ENCODE results near the gene SMAD5.

SMAD5 gene

DNA sequence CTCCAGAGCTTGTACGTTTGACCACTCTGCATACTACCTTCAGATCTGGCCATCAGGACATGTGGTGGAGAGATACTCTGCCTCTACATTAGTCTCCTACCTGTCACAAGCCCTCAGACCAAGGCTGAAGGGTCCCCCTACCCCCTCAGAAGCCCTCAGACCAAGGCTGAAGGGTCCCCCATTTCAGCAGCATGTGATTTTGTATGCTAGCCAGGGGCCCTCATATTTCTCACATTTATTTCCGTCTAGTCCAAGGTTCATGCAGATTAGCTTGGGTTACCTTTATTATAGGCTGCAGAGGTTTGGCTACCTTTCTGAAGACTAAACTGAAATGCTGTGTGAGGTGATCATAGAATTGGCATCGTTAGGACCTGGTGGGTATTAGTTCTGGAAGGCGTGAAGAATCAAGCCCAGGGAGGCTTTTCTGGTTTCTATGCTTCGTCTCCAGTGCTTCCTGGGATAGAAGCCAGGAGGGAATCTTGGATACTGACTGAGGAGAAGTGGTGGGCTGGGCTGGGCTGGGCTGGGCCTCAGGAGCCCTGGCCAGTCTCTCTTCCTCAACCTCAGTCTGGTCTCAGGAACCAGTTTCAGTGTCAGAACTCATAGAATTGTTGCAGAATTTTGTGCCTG is 57.6 kb downstream of the SMAD5 start:
- FAIRE-seq, result no peak
- TF ChIP-seq POLR2A (IDR thresholded peaks at IDR 0.05; ENCODE audit: low read depth, low read length), result no peak
- no peak for DNase-seq (ENCODE audit: insufficient read length, low spot score)

DNA sequence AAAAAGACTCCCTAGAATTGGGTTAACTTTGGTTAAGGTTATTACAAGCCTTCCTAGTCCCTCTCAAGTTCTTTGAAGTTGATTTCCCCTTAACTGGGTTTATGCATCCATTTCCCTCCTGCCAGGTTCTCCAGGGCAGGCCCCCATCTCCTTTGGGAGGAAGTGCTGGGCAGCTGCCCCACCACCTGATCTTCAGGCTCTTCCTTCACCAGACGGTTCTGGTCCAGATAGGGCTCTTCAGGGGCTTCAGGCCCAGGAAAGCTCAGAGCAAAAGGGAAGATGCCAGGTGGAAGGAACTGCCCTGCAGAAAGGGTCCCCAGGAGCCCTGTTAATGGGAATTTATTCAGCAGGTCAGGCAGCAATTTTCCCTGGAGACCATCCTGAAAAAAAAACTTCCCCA is 58.3 kb downstream of the SMAD5 start:
- TF ChIP-seq POLR2A (IDR thresholded peaks at IDR 0.05; ENCODE audit: low read depth, low read length), result no peak
- DNase-seq (ENCODE audit: insufficient read length, low spot score) (no peak), FAIRE-seq (no peak)

DNA sequence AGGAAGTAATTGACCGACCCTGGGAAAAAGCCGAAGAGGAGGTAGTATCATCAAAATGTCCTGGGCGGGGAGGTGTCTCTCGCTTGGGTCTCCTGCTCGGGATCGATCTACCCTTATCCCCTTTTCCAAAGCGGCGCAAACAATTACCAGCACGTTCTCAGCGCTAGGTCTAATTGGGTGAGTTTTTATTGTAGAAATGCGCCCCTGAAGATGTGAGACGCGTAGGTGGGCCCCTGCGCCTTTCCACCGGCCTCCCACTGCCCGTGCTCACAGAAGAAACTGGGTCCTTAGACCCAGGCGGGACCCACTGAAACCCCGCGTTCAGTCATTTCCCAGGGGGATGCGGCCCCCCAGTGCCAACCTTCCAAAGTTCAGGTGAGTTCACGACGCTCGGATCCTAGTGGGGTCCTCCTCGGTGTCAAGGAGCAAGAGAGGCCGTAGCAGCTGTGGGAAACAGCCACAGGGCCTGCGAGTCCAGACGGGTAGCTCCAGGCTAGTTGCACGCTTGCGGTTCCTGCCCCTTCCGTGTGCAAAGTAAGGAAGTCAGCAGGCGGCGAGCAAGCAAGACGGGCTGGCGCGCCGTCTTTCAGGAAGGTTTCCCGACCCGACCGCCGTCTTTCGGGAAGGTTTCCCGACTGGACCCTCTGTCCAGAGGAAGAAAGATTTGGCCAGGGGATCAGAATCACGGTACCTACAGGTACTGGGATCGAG is 58.8 kb downstream of the SMAD5 start:
- FAIRE-seq (no peak), DNase-seq (ENCODE audit: insufficient read length, low spot score) (no peak)
- no peak for TF ChIP-seq POLR2A (IDR thresholded peaks at IDR 0.05; ENCODE audit: low read depth, low read length)

DNA sequence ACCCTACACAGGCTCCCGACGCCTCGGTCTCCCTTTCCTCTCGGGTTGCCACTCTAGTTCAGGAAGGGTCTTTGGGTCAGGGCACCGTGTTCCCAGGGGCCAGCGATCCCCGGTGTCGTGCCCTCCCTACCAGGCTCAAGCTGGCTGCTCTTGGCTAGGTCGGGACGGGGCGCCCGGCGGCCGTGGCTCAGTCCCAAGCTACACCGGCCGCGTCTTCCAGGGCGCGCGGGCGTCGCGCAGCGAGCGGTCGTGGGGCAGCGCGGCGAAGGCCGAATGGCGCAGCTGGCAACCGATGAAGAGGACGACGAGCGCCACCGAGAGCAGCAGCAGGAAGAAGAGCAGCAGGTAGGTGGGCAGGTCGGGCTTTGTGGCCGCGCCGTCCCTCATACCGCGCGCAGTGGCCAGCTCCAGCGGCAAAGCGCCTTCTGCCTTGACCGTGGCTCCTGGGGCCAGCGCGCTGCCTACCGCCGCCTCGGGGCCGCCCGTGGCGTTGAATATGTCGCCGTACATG is 59.4 kb downstream of the SMAD5 start:
- FAIRE-seq (no peak), DNase-seq (ENCODE audit: insufficient read length, low spot score) (no peak)
- TF ChIP-seq POLR2A (IDR thresholded peaks at IDR 0.05; ENCODE audit: low read depth, low read length), result no peak

DNA sequence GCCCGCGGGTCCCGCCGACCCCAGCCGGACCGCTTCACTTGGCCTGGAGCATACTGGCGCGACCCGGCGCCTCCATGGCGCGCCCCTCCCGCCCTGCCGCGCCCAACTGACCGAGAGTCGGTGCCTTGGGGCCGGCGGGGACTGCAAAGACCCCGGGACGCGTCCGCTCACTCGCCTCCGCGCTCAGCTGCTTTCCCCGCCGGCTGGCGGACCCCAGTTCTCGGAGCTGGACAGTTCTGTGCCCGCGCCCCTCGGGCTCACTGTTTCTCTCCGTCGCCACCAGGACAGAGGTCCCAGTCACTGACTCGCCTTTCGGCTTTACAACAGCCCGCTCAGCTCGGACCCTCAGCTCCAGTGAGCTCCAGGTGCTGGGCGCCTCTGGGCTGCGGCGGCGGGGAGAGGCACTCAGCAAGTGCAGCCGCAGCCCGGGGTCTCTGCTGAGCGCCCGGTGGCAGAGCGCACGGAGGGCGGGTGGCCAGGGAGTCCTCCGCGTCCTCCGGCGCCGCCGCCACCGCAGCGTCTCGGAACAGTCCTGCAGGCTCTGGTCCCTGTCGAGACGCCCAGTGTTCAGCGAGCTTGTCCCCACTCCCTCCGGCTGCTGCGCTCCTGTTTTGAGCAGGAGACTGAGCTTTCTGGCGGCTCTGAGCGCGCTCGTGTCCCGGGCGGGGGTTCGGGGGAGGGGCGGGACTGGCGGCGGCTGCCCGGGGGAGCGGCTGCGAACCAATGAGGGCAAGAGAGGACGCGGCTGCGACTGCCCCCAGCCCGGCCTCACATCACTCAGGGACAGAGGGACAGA is 60.1 kb downstream of the SMAD5 start, which contains the start of gene SMIM32:
Gene SMIM32, minus strand, starts transcription at position 637 of the 796 bp plus-strand sequence. CDS start 638 bp downstream, outside the sequence.
- FAIRE-seq, result no peak
- no peak for DNase-seq (ENCODE audit: insufficient read length, low spot score)
- no peak for TF ChIP-seq POLR2A (IDR thresholded peaks at IDR 0.05; ENCODE audit: low read depth, low read length)

DNA sequence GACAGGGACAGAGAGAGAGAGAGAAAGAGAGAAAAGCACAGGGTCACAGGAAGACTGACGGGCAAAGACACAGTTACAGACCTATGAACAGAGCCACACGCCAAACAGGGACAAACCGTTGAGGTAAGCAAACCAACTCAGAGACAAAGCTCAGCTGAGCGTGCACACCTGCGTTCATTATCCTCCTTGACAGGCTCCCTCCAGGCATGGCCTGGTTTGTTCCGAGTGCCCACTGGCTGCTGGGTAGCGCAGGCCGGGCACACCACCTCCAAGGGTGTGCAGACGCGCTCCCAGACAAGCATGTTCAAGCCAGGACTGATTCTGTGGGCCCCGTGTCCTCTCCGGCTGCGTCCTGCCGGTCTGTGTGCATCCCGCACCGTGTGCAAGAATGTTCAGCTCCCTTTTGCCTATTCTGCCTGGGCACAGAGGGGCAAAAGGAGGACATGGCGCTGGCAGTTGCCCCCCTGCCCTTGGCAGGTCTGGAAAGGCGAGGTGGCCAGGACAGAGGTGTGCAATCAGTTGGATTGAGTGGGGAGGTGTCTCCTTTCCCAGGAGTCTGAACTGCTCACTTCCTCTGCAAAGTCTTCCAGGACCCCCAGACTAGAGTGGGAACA is 60.8 kb downstream of the SMAD5 start:
- FAIRE-seq (no peak), DNase-seq (ENCODE audit: insufficient read length, low spot score) (no peak)
- TF ChIP-seq POLR2A (IDR thresholded peaks at IDR 0.05; ENCODE audit: low read depth, low read length), result no peak

DNA sequence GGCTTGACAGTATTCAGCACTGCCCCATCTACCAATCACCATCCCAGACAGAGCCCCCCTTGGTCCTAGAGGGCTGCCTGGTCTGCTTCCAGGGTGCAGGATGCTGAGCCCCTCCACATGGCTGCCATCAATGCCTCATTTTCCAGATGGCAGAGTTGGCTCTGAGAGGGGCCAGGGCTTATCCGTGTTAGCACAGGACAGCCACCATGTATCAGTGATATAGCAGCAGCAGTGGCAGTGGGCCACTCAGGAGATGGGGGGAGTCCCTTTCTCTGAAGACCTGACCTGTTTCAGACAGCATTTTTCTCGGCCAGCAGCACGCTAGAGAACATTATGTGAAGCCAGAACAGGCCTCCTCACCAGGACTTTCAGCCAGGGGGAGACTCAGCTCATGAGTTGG is 61.9 kb downstream of the SMAD5 start:
- DNase-seq (ENCODE audit: insufficient read length, low spot score), result no peak
- no peak for TF ChIP-seq POLR2A (IDR thresholded peaks at IDR 0.05; ENCODE audit: low read depth, low read length)
- FAIRE-seq, result no peak

DNA sequence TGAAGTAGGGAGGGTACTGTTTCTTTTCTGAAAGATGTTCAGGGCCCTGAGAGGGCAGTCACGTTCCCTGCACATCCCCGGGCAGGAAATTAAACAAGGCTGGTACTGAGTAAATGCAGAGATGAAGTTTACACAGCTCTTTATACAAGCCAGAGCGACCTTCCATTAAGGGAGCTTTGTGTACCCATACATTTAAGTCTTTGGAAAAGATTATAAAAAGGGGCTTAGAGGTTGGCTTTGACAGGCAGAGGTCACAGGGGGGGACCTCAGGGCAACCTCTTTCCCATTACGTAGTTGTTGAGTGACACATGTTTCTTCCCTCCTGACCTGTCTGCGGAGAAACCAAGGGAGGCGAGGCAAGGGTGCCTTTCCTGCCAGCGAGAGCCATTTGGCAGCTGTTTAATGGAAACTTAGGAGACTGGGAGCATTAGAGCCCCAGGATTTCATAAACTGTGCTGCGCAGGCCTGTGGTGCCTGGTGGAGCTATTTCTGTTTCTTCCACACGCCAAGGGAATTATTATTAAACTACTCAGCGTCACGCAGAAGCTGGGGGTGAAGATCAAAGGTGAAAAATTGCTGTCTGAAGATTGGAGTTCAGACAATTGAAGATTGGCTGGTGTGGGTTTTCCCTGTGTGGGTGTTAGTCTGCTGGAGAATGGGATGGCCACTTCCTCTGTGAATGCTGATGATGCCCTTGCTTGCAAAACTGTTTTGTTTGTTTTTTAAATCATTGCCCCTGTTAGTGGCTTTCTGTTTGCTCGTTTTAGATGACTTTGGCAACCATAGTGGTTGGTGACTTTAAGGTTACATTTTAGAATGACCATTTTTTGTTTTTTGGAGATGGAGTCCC is 63.6 kb downstream of the SMAD5 start:
- FAIRE-seq (no peak), DNase-seq (ENCODE audit: insufficient read length, low spot score) (no peak)
- no peak for TF ChIP-seq POLR2A (IDR thresholded peaks at IDR 0.05; ENCODE audit: low read depth, low read length)

DNA sequence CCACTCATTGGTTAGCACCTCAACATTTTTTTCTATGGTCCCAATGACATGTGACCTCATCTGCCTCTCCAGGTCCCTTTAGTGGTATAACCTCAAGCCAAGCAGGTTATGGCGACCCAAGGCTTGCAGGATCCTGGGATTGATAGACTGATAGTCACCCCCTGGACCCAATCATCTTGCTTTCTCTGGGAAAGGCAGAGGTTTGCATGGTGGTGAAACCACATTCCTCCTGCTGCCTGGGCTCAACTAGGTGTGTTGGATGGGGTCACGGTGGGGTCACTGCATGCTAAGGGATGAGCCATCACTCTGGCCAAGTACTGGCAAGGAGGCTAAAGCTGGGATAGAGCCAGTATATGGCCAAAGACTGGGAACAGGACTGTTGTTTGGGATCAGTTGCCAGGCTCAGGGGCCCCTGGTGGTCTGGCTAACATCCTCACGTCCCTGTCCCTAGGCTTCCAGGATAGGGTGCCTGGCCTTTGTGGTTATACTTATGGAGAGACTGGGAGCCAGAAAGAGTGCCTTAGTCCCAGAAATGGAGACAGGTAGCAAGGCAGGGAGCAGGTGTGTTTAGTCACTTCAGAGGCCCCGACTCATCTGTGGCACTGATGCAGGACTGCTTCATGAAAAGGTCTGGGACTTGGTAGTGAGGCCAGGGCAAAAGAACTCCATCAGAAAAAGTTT is 65.0 kb downstream of the SMAD5 start:
- no peak for DNase-seq (ENCODE audit: insufficient read length, low spot score)
- no peak for TF ChIP-seq POLR2A (IDR thresholded peaks at IDR 0.05; ENCODE audit: low read depth, low read length)
- FAIRE-seq, result no peak

DNA sequence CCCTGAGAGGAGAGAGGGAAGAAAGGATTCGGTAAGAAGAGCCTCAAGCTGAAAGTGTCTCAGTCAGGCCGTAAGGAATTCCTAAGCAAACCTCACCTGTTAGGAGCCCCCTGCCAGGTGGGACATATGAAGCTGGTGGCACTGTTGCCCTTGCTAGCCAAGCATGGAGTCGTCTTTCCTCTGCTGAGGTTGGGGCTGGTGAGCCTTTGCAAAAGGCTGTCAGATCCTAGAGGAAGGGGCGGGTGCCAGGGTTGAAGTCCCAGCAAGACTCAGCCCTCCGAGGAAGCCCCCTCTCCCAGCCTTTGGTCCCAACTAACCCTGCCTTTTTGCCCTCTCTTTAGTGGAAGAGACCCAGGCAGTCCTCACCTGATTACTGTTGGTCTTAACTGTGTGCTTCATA is 65.8 kb downstream of the SMAD5 start:
- no peak for TF ChIP-seq POLR2A (IDR thresholded peaks at IDR 0.05; ENCODE audit: low read depth, low read length)
- no peak for FAIRE-seq
- no peak for DNase-seq (ENCODE audit: insufficient read length, low spot score)

DNA sequence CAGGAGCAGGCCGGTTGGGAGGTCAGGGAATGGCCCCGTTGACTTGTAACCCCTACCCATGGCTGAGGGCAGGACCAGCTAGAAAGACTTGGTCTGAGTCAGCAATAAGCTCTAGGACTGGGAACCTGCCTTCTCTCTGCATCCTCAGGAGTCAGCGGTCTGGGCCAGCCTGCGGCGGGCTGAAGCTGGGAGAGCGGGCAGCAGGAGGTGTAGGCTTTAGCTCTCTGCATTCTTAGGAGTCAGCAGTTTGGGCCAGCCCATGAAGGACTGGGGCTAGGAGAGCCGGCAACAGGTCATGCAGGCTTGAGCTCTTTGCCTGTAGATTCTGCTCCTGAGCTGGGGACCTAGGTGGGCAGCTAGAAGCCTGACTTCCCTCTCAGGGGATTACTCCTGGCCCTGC is 66.8 kb downstream of the SMAD5 start:
- TF ChIP-seq POLR2A (IDR thresholded peaks at IDR 0.05; ENCODE audit: low read depth, low read length), result no peak
- FAIRE-seq (no peak), DNase-seq (ENCODE audit: insufficient read length, low spot score) (no peak)

DNA sequence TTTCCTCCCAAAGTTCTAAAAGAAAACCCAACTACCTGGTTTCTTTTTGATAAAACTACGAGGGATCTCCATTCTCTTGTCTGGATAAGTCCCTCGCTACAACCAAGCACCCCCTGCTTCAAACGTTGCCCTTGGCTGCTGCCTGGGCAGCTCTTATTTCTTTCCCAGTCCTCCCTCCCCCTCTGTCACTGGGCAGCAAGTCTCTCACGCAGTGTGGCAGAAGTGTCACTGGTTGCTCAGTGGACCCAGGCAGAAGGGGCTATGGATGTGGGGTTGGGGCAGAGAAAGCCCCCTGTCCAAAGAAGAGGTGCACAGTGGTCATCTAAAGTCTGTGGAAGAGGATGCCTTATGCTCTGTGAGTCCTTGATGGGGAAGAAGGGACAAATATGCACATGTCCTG is 67.5 kb downstream of the SMAD5 start:
- DNase-seq (ENCODE audit: insufficient read length, low spot score) (no peak), FAIRE-seq (no peak)
- no peak for TF ChIP-seq POLR2A (IDR thresholded peaks at IDR 0.05; ENCODE audit: low read depth, low read length)

DNA sequence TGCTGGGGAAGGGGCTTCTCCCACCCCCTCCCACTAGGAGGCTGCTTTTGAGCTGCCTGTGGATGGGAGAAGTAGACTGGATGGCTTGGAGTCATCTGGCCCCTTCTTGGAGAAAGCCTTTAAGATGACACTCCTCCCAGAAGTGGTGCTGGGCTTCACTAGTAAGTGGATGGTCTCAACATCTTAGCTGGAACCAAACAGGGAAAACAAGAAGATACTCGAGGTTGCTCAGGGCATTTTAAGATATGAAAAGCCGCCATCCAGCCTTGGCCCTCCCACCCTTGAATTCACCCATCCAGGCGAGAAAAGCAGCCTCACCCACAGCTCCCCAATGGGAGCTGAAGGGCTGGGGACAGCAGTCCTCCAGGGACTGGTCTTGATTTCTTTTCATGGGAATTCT is 68.1 kb downstream of the SMAD5 start:
- no peak for FAIRE-seq
- TF ChIP-seq POLR2A (IDR thresholded peaks at IDR 0.05; ENCODE audit: low read depth, low read length), result no peak
- DNase-seq (ENCODE audit: insufficient read length, low spot score), result no peak

All from H54 (cell line).